Measurements from ENCODE around the gene RPP14. TPM values are rescaled to one million over a fixed set of nuclear protein-coding genes. Genes with fewer than 3 reads are reported as not detected.
A peak's percentile ranks its signal among the peaks of the same experiment; 100 is the strongest.

The RPP14 gene
- total and polyA plus RNA-seq, 12 donors: 12.5 to 34.4 (median 23.2) TPM

- Histone ChIP-seq H3K4me3 (no peak overlapping the region), H3K4me1 (peaks cover 7 to 36% (median 28%) of the 10 kb centered on the region in 9 donors), H3K9me3 (no peaks in the 10 kb centered on the region), H3K27ac (no peak overlapping the region), H3K27me3 (no peaks in the 10 kb centered on the region), H3K36me3 (no peaks in the 10 kb centered on the region)
- intact Hi-C loops (cut with DNase I): loop anchor here in 3 of 10 donors (10.0 kb wide), 3 partner anchors 85 to 205 kb away; partner anchors contain the start of gene ACOX2 (in 1 of the 3)
- DNase-seq: no peak
- ATAC-seq: no peak
- WGBS, 2 donors: 88 to 91% methylated on average over 8 of the region's 8 CpGs
- no peak for TF ChIP-seq CTCF (IDR thresholded peaks at IDR 0.05)
Observed at GRCh38 chr3:58329150-58329921, 23.3 kb downstream of the RPP14 start.

- Histone ChIP-seq H3K36me3 (no peaks in the 10 kb centered on the region), H3K4me1 (peaks cover 8 to 34% (median 27%) of the 10 kb centered on the region in 9 donors), H3K9me3 (no peaks in the 10 kb centered on the region), H3K27me3 (no peaks in the 10 kb centered on the region), H3K27ac (no peak overlapping the region), H3K4me3 (no peak overlapping the region)
- no peak for DNase-seq
- TF ChIP-seq CTCF (IDR thresholded peaks at IDR 0.05): no peak
- ATAC-seq: no peak
- WGBS, 2 donors: 93 to 94% methylated on average over 5 of the region's 5 CpGs
- intact Hi-C loops (cut with DNase I): loop anchor here in 9 of 10 donors (5.0 to 10.0 kb wide), 10 partner anchors 55 to 205 kb away; partner anchors contain the start of genes KCTD6 (in 6 of the 9) and ACOX2 (in 1 of the 9)
Observed at GRCh38 chr3:58329922-58330413, 23.9 kb downstream of the RPP14 start.

- Histone ChIP-seq H3K27me3 (no peaks in the 10 kb centered on the region), H3K4me1 (peaks cover 3 to 38% (median 19%) of the 10 kb centered on the region in 9 donors), H3K4me3 (peak overlapping the region in 1 of 10 donors; percentile 78), H3K9me3 (no peaks in the 10 kb centered on the region), H3K27ac (peak overlapping the region in 1 of 10 donors; percentile 89), H3K36me3 (no peaks in the 10 kb centered on the region)
- DNase-seq (no peak), ATAC-seq (no peak)
- intact Hi-C loops (cut with DNase I): loop anchor here (2.0 to 10.0 kb wide), 8 partner anchors 53 to 201 kb away; partner anchors contain the start of gene KCTD6 (in 8 of the 10)
- 82 to 83% methylated on average over 4 of the region's 4 CpGs for WGBS, 2 donors
- TF ChIP-seq CTCF (IDR thresholded peaks at IDR 0.05): no peak
Observed at GRCh38 chr3:58331593-58332152, 25.6 kb downstream of the RPP14 start.

GRCh38 chr3:58332575-58333188, 26.6 kb downstream of the RPP14 start, which contains the start of gene PXK:
PXK (plus strand) TSS chr3:58332892; CDS start chr3:58332989, 97 bp downstream.
- H3K9me3 ChIP-seq: no peaks in the 10 kb centered on the region
- H3K4me3 ChIP-seq: peak within 1 kb of the TSS; percentile 61 to 95 (median 79)
- H3K36me3 ChIP-seq: no peaks in the 10 kb centered on the region
- DNase-seq: peak; percentile 78 to 85
- WGBS, 2 donors: 1% methylated on average over 64 to 79 of the region's 79 CpGs
- no peaks in the 10 kb centered on the region for H3K27me3 ChIP-seq
- ATAC-seq: peak; percentile 93 to 98 (median 96)
- H3K4me1 ChIP-seq: peaks cover 3 to 41% (median 19%) of the 10 kb centered on the region in 9 donors
- intact Hi-C loops (cut with DNase I): loop anchor here (2.0 to 10.0 kb wide), 8 partner anchors 52 to 200 kb away; partner anchors contain the start of gene KCTD6 (in 8 of the 10)
- peak in 5 of 9 donors; percentile 6 to 42 (median 21) for TF ChIP-seq CTCF (IDR thresholded peaks at IDR 0.05)
- H3K27ac ChIP-seq: peak within 1 kb of the TSS in 9 of 10 donors; percentile 43 to 89 (median 70)
